ENCODE measurements around the gene EPHB2. TPM values are rescaled to one million over a fixed set of nuclear protein-coding genes. Genes with fewer than 3 reads are reported as not detected.

EPHB2 gene
- total and polyA plus RNA-seq, 2 of the 4 experiments (the other 2 are of a cell fraction): 52.3 to 58.8 TPM

DNA sequence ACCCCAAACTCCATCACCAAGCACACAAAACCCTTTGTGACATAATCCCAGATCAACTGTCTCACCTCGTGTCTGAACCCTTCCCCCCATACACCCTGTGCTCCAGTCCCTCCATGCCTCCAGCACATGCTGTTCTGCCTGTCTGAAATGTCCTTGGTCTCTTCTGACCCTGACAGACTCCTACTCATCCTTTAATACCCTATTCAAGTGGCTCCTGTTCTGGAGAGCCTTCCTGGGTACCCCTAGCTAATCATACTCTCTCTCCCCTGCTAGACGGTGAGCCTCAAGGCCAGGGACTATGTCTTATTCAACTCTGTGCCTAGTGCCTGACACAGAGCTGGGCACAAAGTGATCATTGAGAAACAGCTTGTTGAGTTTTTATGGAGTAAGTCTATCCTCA, 137.1 kb downstream of the EPHB2 start:
- DNase-seq (no peak), ATAC-seq (ENCODE audit: low read depth) (no peak)
- Histone ChIP-seq H2AK5ac (ENCODE audit: low read depth, low read length) (no peak overlapping the region), H2BK120ac (ENCODE audit: low read depth, low read length) (no peak overlapping the region), H3K27ac (ENCODE audit: insufficient read depth, low read length) (no peak overlapping the region), H4K20me1 (ENCODE audit: insufficient read depth, low read length) (peaks cover 14% of the 10 kb centered on the region), H2AFZ (replicated peaks; ENCODE audit: low read length, poor library complexity) (no peak overlapping the region), H3K4me2 (ENCODE audit: low read depth, low read length) (no peak overlapping the region), H4K91ac (ENCODE audit: insufficient read depth, low read depth, low read length) (no peak overlapping the region), H3K4ac (ENCODE audit: low read depth, low read length) (no peak overlapping the region), H3K14ac (replicated peaks; ENCODE audit: low read depth, low read length) (0 out of 2 replicates have a peak overlapping the region, but pooled peaks have one; percentile 28), H3K56ac (ENCODE audit: extremely low read depth, insufficient read depth, low read length) (no peak overlapping the region), H3K36me3 (ENCODE audit: control insufficient read depth, insufficient read depth, low read length) (peaks cover 6% of the 10 kb centered on the region; the same call in 1 of the 2 replicates), H4K5ac (ENCODE audit: low read depth, low read length) (no peak overlapping the region), H2BK15ac (ENCODE audit: low read depth, low read length) (no peak overlapping the region), H3K27me3 (ENCODE audit: control insufficient read depth, insufficient read depth, low read length) (no peaks in the 10 kb centered on the region), H3K18ac (ENCODE audit: low read depth, low read length) (no peak overlapping the region), H2BK5ac (ENCODE audit: low read depth, low read length, poor library complexity, severe bottlenecking) (no peak overlapping the region), H4K8ac (ENCODE audit: low read depth in 2 of 2, low read length in 2 of 2) (no peak overlapping the region), H3K9me1 (ENCODE audit: insufficient read depth, low read length) (no peaks in the 10 kb centered on the region), H2BK20ac (ENCODE audit: low read depth, low read length) (no peak overlapping the region), H2AK9ac (replicated peaks; ENCODE audit: low read depth, low read length, poor library complexity) (no peak overlapping the region), H3K9ac (ENCODE audit: low read depth, low read length) (no peak overlapping the region), H3K4me3 (ENCODE audit: insufficient read depth, low read depth, low read length) (no peak overlapping the region), H3K23ac (ENCODE audit: low read depth, low read length) (no peak overlapping the region), H3K9me3 (ENCODE audit: control insufficient read depth, insufficient read depth, low read length) (no peaks in the 10 kb centered on the region), H3K4me1 (ENCODE audit: control insufficient read depth, insufficient read depth, low read length) (peaks cover 2% of the 10 kb centered on the region; the same call in 1 of the 2 replicates), H3K79me1 (ENCODE audit: low read depth in 1 of 2, low read length in 2 of 2) (peaks cover 7 to 35% of the 10 kb centered on the region in 2 experiments; a peak in 3 of 4 replicates)
- dilution Hi-C loops (cut with HindIII; ENCODE audit: low sequenced_read_pairs, unreplicated experiment) (no loop called here), in situ Hi-C loops (cut with MboI; ENCODE audit: low sequenced_read_pairs) (no loop called here), intact Hi-C loops (cut with micrococcal nuclease) (no loop called here)
- POLR2A ChIA-PET (ENCODE audit: unreplicated experiment): no interaction called here
- CTCF ChIA-PET: no interaction called here
- no TSS peak for BruUV-seq (replicated peaks)
- WGBS, 2 experiments (ENCODE audit: extremely low coverage in 2 of 2, insufficient read length in 1 of 2): 83% methylated on average over 1 of the region's 2 CpGs; no CpG with 5 or more reads in 1 of the 2 experiments
- no peak for TF ChIP-seq RCOR1 (IDR thresholded peaks at IDR 0.05; ENCODE audit: insufficient replicate concordance, low read length)
- TF ChIP-seq POLR2A (IDR thresholded peaks at IDR 0.05; ENCODE audit: low read depth, low read length): no peak
- no peak for TF ChIP-seq SMC3 (IDR thresholded peaks at IDR 0.05; ENCODE audit: low read depth, low read length)
- TF ChIP-seq, protein P1, sequence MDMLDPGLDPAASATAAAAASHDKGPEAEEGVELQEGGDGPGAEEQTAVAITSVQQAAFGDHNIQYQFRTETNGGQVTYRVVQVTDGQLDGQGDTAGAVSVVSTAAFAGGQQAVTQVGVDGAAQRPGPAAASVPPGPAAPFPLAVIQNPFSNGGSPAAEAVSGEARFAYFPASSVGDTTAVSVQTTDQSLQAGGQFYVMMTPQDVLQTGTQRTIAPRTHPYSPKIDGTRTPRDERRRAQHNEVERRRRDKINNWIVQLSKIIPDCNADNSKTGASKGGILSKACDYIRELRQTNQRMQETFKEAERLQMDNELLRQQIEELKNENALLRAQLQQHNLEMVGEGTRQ (IDR thresholded peaks at IDR 0.05; ENCODE audit: low read depth, low read length): no peak
- TF ChIP-seq, protein P2, sequence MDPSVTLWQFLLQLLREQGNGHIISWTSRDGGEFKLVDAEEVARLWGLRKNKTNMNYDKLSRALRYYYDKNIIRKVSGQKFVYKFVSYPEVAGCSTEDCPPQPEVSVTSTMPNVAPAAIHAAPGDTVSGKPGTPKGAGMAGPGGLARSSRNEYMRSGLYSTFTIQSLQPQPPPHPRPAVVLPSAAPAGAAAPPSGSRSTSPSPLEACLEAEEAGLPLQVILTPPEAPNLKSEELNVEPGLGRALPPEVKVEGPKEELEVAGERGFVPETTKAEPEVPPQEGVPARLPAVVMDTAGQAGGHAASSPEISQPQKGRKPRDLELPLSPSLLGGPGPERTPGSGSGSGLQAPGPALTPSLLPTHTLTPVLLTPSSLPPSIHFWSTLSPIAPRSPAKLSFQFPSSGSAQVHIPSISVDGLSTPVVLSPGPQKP (IDR thresholded peaks at IDR 0.05; ENCODE audit: borderline replicate concordance, low read depth, low read length): no peak
- no peak for TF ChIP-seq CHD1 (IDR thresholded peaks at IDR 0.05; ENCODE audit: low read depth, low read length)
- no peak for TF ChIP-seq RAD21 (IDR thresholded peaks at IDR 0.05; ENCODE audit: low read length)
- no peak for TF ChIP-seq MAFK (IDR thresholded peaks at IDR 0.05; ENCODE audit: low read depth, low read length)
- no peak for TF ChIP-seq FOS (IDR thresholded peaks at IDR 0.05; ENCODE audit: low read depth, low read length)
- no peak for TF ChIP-seq MXI1 (IDR thresholded peaks at IDR 0.05; ENCODE audit: borderline replicate concordance, low read depth, low read length)
- no peak for TF ChIP-seq BHLHE40 (IDR thresholded peaks at IDR 0.05; ENCODE audit: low read depth, low read length)
- no peak for TF ChIP-seq MAZ (IDR thresholded peaks at IDR 0.05; ENCODE audit: borderline replicate concordance, low read depth, low read length)
- no peak for TF ChIP-seq RFX5 (IDR thresholded peaks at IDR 0.05; ENCODE audit: low read depth, low read length)
- TF ChIP-seq CEBPB (IDR thresholded peaks at IDR 0.05; ENCODE audit: low read depth, low read length): no peak
- no peak for TF ChIP-seq NFE2L2 (IDR thresholded peaks at IDR 0.05; ENCODE audit: low read depth, low read length)
- TF ChIP-seq, protein P3, sequence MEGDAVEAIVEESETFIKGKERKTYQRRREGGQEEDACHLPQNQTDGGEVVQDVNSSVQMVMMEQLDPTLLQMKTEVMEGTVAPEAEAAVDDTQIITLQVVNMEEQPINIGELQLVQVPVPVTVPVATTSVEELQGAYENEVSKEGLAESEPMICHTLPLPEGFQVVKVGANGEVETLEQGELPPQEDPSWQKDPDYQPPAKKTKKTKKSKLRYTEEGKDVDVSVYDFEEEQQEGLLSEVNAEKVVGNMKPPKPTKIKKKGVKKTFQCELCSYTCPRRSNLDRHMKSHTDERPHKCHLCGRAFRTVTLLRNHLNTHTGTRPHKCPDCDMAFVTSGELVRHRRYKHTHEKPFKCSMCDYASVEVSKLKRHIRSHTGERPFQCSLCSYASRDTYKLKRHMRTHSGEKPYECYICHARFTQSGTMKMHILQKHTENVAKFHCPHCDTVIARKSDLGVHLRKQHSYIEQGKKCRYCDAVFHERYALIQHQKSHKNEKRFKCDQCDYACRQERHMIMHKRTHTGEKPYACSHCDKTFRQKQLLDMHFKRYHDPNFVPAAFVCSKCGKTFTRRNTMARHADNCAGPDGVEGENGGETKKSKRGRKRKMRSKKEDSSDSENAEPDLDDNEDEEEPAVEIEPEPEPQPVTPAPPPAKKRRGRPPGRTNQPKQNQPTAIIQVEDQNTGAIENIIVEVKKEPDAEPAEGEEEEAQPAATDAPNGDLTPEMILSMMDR (conservative IDR thresholded peaks at IDR 0.05; ENCODE audit: low read depth, low read length): no peak

Data from IMR-90 (cell line).